CD4-positive, alpha-beta T cell treated with Interleukin-15 for 4 hours (primary cell): Measurements from ENCODE around the gene RCC2.
"Not testable (repeated sequence)": the region's sequence is repeated elsewhere in the genome, so short reads cannot be mapped to it uniquely, and the experiment has no call there.

Experiments
- DNase-seq: peaks from one replicate; pipeline ENCODE4 v3.0.0-alpha.2; 2020; ENCODE audit warnings: low spot score

The RCC2 gene

DNA sequence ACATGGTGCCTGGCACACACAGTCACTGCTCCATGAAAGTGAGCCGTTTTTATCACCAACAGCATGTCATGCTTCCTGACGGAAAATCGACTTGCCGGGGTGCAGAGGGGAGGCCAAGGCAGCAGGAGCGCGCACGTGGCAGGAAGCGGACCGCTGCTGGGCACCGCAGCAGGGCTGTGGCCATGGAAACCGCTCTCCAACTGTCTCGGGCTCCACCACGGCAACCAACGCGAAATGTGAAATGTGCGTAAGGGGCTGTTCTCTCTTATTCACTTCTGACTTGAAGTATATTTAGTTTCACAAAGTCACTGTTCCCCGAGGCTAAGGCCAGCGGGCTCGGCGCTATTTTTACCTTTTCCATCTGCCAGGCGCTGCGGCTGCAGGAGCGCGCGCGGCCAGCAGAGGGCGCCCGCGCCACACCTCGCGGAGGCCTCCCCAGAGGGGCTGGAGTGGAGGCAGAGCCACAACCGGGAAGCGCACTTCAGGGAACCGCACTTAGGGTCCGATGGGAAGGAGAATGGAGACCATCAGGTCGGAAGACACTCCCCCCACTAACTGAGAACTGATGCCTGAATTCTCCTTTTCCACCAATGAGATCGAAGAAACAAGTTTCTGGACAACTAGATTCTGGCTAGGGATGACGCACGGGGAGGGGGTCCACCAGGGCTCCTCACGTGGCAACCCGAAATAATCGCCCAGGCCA lies 19.7 kb downstream of the RCC2 start:
- DNase-seq: peak; percentile 60

DNA sequence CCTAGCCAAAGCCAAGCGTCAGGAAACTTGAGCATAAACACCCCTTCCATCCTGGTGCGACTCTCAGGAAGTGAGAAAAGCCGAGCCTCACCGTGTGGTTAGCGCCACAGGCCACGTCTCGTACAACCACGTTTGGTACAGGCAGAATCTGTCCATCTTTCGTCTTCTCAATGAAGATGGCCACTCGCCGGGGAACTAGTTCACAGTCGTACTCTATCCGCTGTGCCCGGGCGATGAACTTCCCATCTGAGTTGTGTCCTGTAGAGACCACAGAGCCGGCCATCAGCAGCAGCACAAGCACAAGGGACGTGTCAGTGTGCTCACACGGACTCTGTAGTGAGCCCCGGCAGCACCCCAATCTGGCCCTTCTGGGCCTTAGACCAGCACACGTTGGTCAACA lies 23.1 kb downstream of the RCC2 start:
- no peak for DNase-seq

DNA sequence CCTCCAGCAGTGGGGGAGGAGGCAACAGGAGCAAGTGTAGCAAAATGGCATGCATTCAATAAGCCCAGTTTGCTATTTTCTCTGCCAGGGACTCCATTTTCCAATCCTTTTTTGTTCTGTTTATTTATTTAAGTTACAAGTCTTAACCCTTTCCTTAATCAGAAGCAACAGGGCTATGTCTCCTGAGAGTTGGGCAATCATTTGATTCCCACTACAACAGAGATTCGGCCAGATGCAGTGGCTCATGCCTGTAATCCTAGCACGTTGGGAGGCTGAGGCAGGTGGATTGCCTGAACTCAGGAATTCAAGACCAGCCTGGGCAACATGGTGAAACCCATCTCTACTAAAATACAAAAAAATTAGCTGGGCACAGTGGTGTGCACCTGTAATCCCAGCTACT lies 25.5 kb downstream of the RCC2 start:
- no peak for DNase-seq

DNA sequence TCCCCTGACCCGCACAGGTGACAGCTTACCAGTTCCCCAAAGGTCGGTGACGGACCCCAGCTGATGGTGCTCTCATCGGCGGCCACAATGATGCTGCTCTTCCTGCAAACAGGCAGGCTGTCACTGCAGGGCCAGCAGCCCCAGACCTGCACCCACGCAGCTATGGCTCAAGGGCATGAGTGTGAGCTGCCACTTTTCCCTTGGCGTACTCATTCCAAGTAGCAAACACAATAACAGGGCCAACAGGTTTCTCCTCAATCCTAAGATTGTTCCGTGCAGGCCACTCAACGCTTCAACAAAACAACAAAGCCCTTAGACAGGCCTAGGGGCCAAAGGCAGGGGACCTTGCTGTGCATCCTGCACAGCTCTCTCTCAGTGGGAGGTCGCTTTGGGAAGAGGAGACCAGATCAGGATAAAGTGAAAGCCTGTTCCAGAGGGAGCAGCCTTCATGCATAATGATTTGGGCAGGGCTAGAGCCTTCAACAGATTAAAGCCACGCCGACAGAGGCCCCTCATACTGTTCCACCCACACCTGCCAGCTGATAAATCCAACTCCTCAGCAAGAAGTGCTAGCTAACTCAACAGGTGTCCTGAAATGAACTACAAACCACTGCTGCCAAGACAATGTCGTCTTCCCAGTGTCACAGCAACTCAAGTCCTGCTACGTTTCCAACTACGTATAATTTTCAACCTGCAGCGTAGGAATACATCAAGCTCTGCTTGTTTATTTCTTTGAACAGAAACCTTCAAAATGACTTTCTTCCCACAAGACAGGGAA lies 27.2 kb downstream of the RCC2 start:
- DNase-seq: no peak

DNA sequence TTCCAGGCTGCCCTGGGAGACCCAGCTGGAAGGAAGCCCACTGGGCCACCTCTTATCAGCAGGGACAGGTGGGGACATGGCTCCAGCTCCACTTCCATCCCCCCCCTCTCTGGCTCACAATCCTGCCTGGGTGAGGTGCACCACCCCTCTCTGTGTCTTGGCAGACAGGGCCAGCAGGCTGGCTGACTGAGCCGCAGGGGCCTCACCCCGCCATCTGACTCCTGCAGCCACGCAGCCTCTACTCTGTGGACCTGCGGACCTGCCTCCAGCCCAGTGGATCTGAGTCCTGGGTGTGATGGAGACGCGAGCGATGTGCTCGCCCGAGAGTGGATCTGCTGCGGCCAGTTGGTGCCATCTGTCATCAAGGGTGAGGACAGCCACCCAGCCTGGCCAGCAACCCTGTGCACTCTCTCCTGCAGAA lies 30.1 kb downstream of the RCC2 start:
- DNase-seq: no peak

DNA sequence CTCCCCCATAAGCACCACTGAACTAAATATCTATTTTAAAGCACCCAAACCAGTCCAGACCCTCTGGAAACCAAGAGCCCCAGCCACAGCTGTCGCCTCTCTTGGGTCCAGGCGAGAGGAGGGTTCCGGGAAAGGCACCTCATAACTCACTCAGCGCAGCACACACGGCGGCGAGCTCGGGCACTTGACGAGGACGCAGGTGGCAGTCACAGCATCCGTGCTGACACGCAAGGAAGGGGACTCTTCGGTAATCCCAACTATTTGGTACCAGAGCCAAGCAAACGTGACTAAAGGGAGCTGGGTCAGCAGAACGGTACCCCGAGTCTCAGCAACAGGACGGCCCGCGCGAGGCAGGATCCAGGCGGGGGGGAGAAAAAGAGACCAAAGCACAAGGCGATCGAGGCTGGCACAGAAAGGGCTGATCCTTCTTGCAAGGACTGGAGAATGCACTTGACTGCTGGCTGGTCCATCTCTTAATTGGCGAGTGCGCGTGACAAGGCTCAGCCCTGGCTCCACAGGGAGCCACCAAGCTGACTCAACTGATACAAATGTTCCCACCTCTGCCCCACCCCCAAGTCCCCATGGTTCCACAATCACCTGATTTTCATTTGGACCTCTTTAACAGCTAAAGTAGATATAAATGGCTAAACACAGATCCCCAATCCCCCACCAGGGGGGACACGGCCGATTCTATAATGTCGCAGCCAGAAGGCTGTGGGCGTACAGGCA lies 31.5 kb downstream of the RCC2 start:
- not testable (repeated sequence) for DNase-seq

DNA sequence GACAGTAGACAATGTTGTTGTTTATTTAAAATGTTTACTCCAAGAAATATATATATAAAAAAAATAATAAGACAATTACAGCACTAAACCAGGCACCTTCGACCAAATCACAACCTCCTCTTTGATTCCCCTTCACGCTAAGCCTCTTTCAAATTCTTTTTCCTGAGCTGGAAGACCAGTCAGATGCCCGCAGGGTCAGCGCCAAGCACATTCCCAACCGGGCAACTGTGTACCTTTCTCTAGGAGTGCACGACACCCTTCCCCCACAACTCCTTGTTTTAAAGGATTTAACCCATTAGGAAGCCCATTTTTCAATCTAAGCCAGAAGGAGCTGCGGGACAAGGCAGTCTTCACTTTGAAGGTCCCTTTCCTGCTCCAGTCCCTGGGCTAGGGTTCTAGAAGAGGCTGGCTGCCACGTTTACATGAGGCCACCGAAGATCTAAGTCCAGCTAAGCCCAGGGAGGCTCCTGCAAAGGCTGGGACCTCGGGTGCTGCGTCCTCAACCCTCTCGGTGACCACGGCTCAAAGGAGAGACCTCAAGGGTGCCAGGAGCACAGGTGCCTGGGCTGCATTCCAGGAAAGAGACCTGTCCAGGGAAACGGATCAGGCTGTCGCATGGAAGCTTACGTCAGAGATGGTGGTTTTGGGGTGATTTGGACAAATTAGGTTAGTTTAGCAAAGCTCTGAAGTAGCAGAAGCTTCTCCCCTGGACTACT lies 32.6 kb downstream of the RCC2 start:
- DNase-seq: not testable (repeated sequence)

DNA sequence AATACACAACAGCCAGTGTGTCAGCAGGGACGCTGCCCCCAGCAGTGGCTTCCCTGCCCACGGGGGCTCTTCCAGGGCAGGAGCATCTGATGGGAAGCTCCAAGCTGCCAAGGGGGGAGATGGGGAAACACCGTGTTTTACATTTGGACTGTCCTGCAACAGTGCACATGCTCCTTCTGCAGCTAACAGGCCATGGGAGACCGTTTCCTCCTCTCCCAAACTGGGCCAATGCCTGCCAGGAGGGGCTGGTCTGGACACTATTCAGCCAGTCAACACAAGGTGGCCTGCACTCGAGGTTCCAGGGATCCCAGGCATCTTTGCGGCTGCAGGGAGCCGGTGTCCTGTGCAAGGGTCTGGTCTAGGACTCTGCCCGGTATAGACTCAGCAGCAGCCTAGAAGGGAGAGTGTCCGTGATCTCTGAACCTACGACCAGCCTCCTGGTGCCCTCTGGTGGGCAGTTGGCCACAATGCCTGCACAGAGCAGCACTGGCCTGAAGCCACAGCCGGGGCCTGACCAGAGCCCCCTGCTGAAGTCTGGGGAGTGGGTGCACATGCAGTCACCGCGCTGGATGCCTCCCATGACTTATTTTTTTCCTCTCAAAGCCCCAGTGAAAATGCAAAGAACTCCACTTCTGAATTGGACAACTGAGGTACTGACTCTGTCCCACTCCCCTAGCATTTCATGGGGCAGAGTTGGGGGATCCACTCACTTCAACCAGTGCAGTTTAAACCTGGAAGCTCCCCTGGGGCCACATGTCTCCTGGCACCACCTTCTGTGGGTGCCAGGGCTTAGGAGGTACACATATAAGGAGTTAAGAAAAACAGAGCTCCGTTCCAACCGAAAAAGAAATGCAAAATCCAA lies 33.3 kb downstream of the RCC2 start:
- peak; percentile 19 for DNase-seq

DNA sequence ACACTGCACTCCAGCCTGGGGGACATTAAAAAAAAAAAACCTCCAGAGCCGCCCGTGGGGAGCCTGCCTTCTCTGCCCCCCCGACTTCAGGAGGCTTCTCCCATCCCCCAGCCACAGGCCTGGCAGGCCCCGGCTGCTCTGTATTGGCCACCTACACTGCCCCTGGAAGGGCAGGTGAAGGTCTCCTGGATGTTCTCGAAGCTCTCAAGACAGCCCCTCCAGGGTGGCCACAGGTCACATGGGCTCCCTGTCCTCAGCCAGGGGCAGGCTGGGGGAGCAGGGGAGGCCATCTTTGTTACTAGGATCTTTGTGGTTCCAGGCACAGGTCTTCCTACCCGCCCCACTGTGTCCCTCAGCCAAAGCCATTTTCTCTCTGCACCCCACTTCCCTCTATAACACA lies 34.7 kb downstream of the RCC2 start:
- no peak for DNase-seq

DNA sequence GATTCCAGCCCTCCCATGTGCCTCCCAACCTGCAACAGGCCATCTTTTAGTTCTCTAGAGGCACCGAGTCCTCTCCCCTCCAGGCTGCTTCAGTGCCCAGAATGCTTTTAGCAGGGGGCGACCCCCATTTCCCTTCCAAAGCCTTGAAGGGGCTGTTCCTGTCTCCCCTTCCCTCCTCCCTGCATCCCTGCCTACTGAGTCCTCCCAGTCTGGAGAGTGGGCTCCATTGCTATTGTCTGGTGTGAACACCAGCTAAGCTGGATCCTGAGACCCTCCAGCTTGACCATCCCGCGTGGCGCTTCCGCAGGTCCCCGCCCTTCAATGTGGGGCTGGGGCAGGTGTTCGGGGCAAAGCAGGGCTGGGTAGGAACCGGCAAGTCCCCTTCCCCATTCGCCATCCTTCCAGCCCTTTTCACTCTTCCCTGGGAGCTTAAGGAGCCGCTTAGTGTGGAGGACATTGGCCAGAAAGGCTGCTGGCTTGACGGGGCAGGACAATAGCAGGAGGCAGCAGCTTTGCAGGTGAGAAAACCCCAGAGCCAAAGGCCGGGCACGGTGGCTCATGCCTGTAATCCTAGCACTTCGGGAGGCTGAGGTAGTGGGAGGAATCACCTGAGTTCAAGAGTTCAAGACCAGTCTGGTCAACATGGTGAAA lies 35.3 kb downstream of the RCC2 start:
- no peak for DNase-seq

DNA sequence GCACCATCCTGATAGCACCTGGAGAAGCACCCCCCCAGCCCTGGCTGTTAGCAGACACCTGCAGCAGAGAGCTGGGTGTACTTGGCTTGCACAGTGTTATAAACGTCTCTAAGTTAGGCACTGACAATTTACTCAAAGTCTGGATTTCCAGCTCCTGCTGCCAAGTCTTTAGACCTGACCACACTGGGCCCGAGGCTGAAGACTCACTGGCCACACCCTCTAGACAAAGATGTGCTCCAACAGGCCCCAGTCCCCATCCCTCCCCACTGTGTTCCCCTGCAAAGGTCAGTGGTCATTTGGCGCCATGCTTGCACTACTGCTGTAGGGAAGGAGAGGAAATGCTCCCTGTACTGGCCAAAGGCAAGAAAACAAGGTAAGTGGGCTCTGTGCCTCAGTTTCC lies 36.4 kb downstream of the RCC2 start:
- no peak for DNase-seq

DNA sequence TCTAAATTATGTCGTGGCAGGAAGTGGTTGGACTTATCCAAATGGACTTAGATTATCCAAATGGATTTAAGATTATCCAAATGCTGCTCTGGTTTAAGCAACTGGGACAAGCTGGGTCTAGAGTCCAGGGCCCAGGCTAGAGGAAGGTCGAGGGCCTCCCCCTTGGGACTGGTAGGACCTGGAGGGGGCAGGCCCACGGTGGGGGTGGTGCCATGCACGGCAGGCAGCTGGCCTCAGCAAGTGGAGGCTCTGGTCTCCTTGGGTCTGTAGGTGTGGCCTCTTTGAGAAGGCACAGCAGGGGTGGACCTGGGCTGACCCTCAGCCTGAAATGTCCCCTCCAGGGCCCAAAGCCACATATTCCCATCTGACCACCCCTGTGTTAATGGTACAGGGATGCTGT lies 37.6 kb downstream of the RCC2 start:
- DNase-seq: no peak

DNA sequence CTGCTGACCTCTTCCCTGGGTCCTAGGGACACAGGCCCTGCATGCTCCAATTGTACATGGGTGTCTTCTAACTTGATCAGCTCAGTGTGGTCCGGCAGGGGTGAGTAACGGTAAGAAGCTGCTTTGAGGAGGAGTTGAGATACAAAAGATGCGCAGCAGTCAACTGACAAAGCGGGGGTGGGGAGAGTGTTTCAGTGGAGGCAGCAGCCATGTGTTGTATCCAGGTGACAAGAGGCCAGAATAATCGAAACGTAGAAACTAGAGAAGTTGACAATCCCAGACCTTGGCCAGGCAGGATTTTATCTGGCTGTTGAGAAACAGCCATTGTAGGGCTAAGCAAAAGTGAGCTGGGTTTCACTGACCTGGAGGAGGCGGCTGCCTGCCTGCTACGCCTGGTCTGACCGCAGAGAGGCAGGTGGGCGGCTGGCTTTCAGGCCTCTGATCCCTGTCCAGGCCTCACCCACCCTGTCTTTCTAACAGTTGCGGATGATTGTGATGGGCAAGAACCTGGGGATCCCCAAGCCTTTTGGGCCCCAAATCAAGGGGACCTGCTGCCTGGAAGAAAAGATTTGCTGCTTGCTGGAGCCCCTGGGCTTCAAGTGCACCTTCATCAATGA lies 38.6 kb downstream of the RCC2 start:
- DNase-seq: no peak

DNA sequence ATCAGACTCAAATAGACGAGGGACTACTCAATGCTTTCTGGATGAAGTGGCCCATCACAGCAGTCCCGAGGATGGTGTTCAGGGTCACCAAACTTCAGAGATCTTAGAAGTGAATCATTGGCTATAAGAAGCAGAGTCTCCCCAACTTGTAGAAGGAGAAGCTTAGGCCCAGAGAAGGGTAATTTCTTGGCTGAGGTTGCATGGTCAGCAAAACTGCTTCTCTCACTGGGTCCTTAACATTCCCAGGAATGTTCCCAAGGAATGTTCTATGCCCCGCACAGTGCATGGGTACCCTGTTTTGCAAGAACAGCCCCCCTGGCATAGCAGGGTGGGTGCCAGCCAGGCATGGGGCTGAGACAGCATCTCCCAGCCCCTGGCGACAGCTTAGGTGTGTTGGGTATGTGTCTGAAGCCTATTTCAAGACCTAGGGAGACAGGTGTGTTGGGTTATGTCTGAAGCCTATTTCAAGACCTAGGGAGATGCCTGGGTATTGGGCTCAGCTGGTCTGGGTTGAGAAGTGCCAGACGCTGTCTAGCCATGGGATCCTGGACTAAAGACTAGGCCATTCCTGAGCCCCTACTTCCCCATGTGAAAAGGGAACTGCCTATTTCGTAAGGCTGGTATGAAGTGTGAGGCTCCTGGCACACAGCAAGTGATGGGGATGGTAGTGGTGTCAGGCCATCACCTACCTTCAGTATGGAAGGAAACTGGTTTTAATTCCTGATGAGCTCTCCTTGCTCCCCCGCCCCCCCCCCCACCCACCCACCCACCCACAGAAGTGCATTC lies 41.4 kb downstream of the RCC2 start:
- no peak for DNase-seq

DNA sequence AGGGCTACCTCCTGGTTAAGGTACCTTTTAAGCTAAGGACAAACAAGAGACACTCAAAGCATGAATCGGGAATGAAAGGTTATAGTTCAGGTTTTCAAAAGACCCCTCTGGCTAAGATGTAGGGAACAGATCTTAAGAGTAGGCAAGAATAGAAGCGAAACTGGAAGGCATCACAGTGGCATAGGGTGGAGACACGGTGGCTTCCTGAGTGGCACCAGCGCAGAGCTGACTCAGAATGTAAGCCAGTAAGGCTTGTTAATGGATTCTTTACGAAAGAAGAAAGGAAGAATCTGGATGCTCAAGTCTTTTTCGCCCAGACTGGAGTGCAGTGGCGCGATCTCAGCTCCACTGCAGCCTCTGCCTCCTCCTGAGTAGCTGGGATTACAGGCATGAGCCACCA lies 46.2 kb downstream of the RCC2 start:
- DNase-seq: no peak

DNA sequence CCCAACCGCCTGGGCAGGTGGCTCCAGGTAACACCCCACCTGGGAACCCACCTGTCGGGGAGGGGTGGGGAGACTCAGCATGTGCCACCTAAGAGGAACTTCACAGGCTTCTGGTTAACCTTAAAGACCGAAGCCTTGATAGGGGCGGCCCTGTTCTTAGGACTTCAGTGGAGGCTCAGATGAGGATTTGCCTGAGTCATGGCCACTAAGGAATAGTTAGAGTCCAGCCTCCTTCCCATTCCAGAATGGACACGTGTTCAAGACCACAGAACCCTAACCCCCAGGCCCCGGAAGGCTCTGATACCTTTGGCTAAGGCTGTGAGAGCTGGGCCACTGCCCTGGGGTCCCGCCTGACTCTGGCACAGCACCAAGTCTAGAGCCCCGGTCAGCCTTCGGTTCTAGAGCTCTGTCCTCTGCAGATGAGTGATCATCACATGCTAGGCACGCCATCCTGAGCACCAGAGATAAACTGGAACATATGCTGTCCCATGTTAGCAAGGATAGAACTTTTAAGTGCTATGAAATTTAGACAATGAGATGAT lies 47.2 kb downstream of the RCC2 start:
- no peak for DNase-seq

DNA sequence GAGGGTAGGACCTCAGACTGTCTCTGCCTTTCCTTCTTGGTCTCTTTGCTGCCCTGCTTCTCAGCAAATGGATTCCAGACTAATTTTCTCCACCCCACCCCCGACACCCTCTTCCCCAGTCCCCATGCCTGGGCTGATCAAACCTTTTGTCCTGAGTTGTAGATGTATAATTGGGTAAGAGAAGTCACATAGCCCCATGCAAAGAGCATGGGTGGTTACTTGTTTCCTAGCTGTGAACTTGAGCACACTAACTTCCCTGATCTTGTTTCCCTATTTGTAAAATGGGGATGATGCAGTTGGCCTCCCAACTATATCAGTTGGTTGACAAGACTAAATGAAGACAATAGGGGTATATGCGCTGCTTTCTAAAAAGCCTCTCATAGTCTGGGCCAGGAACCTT lies 58.3 kb downstream of the RCC2 start:
- DNase-seq: no peak

DNA sequence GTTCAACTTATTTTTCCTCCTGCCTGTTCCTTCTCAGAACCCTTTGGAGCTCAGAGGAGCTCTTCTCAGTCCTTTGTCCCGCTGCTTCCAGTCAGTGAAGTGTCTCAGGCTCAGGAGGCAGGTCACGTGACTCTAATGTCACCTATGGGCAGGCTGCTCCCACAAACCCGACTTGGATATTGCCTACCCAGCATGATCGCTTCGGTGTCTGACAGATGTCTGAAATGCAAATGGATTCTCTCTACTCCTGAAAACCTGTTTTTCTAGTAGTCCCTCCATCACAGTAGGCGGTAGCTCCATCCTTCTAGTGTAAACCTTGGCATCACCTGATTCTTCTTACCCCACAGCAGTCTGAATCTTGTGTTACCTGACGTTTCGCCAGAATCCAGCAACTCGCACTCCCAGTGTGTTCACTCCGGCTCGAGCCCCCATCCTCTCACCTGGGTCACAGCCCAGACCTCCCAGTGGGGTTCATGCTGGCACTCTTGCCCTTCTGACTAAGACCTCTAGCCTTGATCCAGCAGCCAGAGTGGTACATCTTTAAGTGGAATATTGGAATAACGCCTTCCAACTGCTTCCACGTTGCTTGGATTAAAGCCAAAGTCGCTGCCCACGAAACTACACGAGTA lies 62.0 kb downstream of the RCC2 start:
- DNase-seq: no peak

DNA sequence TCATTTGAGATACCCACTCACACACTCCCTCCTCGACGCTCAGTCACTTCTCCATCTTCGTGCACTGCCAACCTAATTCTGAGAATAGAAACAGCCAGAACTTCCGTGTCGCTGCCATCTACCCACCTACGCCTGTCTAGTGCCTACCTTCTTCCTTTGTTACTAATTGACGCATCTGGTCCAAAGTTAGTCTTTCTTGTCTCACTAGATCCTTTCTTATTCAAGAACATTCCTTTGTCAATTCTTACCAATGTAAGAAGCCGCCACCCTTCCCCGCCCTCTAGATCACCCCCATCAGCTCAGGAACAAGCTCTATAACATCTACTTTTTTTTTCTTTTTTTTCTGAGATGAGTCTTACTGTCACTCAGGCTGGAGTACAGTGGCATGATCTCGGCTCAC lies 63.8 kb downstream of the RCC2 start:
- no peak for DNase-seq
